Nephron progenitor cell (in vitro differentiated cells): ENCODE results near the gene OR51I1.

ENCODE experiments used
- DNase-seq: peaks from one replicate; pipeline ENCODE4 v3.0.0; 2021
- H3K27ac Mint-ChIP-seq: 2 replicates; pipeline ENCODE4 v1.8.0; 2021; ENCODE audit warnings: mild to moderate bottlenecking, moderate library complexity, mixed read lengths
- H3K27me3 Mint-ChIP-seq: 2 replicates; pipeline ENCODE4 v1.8.0; 2021; ENCODE audit warnings: mild to moderate bottlenecking, low read depth, mixed read lengths; ENCODE audit not compliant: poor library complexity
- H3K36me3 Mint-ChIP-seq: 2 replicates; pipeline ENCODE4 v1.8.0; 2021; ENCODE audit warnings: low read depth, mixed read lengths
- H3K4me1 Mint-ChIP-seq: 2 replicates; pipeline ENCODE4 v1.8.0; 2021; ENCODE audit warnings: mixed read lengths
- H3K4me3 Mint-ChIP-seq: 2 replicates; pipeline ENCODE4 v1.8.0; 2021; ENCODE audit warnings: mild to moderate bottlenecking, moderate library complexity, mixed read lengths
- H3K9me3 Mint-ChIP-seq: 2 replicates; pipeline ENCODE4 v1.8.0; 2021; ENCODE audit warnings: mild to moderate bottlenecking, moderate library complexity, mixed read lengths
- TF ChIP-seq, protein P1 (sequence below): fragments of 200-600 bp; sonication (generic); IDR thresholded peaks from 2 replicates; pipeline ENCODE4 v1.5.0; 2021; ENCODE audit warnings: antibody characterized with exemption

Gene OR51I1, protein sequence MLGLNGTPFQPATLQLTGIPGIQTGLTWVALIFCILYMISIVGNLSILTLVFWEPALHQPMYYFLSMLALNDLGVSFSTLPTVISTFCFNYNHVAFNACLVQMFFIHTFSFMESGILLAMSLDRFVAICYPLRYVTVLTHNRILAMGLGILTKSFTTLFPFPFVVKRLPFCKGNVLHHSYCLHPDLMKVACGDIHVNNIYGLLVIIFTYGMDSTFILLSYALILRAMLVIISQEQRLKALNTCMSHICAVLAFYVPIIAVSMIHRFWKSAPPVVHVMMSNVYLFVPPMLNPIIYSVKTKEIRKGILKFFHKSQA

GRCh38 chr11:5441414-5441813, at the start of gene OR51I1:
TSS of gene OR51I1 (minus strand) at chr11:5441514. CDS start at chr11:5441514, 0 bp downstream.
- no peak within 1 kb of the TSS for H3K4me3 Mint-ChIP-seq
- H3K9me3 Mint-ChIP-seq: no peaks in the 10 kb centered on the region
- TF ChIP-seq, protein P1, sequence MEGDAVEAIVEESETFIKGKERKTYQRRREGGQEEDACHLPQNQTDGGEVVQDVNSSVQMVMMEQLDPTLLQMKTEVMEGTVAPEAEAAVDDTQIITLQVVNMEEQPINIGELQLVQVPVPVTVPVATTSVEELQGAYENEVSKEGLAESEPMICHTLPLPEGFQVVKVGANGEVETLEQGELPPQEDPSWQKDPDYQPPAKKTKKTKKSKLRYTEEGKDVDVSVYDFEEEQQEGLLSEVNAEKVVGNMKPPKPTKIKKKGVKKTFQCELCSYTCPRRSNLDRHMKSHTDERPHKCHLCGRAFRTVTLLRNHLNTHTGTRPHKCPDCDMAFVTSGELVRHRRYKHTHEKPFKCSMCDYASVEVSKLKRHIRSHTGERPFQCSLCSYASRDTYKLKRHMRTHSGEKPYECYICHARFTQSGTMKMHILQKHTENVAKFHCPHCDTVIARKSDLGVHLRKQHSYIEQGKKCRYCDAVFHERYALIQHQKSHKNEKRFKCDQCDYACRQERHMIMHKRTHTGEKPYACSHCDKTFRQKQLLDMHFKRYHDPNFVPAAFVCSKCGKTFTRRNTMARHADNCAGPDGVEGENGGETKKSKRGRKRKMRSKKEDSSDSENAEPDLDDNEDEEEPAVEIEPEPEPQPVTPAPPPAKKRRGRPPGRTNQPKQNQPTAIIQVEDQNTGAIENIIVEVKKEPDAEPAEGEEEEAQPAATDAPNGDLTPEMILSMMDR: no peak
- no peaks in the 10 kb centered on the region for H3K4me1 Mint-ChIP-seq
- no peak within 1 kb of the TSS for H3K27ac Mint-ChIP-seq
- no peak for DNase-seq
- H3K36me3 Mint-ChIP-seq: no peaks in the 10 kb centered on the region
- H3K27me3 Mint-ChIP-seq: peaks cover 14% of the 10 kb centered on the region

DNA sequence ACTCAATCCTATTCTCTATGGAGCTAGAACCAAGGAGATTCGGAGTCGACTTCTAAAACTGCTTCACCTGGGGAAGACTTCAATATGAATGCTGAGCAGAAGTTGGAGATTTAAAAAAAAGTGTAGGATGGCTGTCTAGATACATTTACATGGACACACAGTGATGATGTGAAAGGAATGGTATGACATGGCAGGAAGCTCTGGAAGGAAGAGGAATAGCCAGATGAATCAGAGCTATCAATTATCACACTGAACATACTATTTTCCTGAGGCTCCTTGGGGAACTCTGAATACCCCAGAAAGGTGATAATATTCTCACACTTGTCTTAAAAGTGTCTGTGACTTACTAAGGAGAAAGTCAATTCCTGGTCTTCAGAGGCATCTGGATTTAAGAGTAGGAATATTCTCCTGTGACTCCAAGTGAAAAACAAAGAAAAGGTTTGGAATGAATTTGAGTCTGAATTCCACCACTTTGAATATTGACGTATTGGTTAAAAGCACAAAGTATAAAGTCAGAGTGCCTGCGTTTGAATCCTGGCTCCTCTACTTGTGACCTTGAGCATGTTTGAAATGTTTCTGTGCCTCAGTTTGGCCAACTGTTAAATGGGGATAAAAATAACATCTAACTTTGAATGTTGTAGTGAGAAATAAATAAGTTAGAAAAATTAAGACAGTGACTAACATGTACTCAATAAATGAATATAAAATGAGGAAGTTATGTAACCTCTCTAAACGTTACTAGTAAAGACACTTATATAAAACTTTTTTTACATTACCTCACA, 48.5 kb upstream of the OR51I1 start:
- Mint-ChIP-seq H3K36me3 (no peaks in the 10 kb centered on the region), H3K9me3 (no peaks in the 10 kb centered on the region), H3K4me1 (no peaks in the 10 kb centered on the region), H3K4me3 (no peak overlapping the region), H3K27me3 (no peaks in the 10 kb centered on the region), H3K27ac (no peak overlapping the region)
- no peak for DNase-seq
- TF ChIP-seq, protein P1: no peak

DNA sequence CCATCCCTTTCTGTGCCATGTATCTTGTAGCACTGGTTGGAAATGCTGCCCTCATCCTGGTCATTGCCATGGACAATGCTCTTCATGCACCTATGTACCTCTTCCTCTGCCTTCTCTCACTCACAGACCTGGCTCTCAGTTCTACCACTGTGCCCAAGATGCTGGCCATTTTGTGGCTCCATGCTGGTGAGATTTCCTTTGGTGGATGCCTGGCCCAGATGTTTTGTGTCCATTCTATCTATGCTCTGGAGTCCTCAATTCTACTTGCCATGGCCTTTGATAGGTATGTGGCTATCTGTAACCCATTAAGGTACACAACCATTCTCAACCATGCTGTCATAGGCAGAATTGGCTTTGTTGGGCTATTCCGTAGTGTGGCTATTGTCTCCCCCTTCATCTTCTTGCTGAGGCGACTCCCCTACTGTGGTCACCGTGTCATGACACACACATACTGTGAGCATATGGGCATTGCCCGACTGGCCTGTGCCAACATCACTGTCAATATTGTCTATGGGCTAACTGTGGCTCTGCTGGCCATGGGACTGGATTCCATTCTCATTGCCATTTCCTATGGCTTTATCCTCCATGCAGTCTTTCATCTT, 47.6 kb upstream of the OR51I1 start:
- no peak for DNase-seq
- Mint-ChIP-seq H3K27me3 (no peaks in the 10 kb centered on the region), H3K4me3 (no peak overlapping the region), H3K4me1 (no peaks in the 10 kb centered on the region), H3K27ac (no peak overlapping the region), H3K9me3 (peaks cover under 1% of the 10 kb centered on the region), H3K36me3 (no peaks in the 10 kb centered on the region)
- TF ChIP-seq, protein P1: no peak

DNA sequence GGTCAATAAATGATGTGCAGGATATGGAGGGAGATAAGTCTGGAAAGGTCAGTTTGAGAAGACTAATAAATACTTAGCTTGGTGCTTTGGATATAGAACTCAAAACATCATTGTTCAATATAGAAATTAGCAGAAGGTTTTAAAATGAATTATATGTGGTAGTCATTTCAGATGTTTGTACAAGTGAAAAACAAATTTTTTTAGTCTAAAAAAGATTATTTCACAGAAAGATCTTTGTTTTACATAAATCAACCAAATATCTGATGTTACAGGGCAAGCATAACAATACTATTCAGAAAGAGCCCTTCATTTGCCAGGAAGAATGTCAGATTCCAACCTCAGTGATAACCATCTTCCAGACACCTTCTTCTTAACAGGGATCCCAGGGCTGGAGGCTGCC, 47.1 kb upstream of the OR51I1 start, which contains the start of gene OR52D1:
Gene OR52D1, plus strand, starts transcription at position 301 of the 400 bp plus-strand sequence. Its CDS starts 22 bp downstream, at position 323.
- peaks cover 5% of the 10 kb centered on the region for H3K9me3 Mint-ChIP-seq
- TF ChIP-seq, protein P1: no peak
- no peak within 1 kb of the TSS for H3K4me3 Mint-ChIP-seq
- DNase-seq: no peak
- no peaks in the 10 kb centered on the region for H3K27me3 Mint-ChIP-seq
- H3K27ac Mint-ChIP-seq: no peak within 1 kb of the TSS
- no peaks in the 10 kb centered on the region for H3K36me3 Mint-ChIP-seq
- no peaks in the 10 kb centered on the region for H3K4me1 Mint-ChIP-seq

- Mint-ChIP-seq H3K4me1 (no peaks in the 10 kb centered on the region), H3K36me3 (no peaks in the 10 kb centered on the region), H3K4me3 (no peak overlapping the region), H3K9me3 (peaks cover 5% of the 10 kb centered on the region), H3K27ac (no peak overlapping the region), H3K27me3 (no peaks in the 10 kb centered on the region)
- DNase-seq: no peak
- TF ChIP-seq, protein P1: no peak
These were observed 45.1 kb upstream of the OR51I1 start for GRCh38 chr11:5486421-5486820.
